ENCODE data around the gene EGFR. TPM values are rescaled to one million over a fixed set of nuclear protein-coding genes. Genes with fewer than 3 reads are reported as not detected.
"Not testable (repeated sequence)": the region's sequence is repeated elsewhere in the genome, so short reads cannot be mapped to it uniquely, and the experiment has no call there.

EGFR gene
- total RNA-seq, 1 donor: 98.9 TPM

DNA sequence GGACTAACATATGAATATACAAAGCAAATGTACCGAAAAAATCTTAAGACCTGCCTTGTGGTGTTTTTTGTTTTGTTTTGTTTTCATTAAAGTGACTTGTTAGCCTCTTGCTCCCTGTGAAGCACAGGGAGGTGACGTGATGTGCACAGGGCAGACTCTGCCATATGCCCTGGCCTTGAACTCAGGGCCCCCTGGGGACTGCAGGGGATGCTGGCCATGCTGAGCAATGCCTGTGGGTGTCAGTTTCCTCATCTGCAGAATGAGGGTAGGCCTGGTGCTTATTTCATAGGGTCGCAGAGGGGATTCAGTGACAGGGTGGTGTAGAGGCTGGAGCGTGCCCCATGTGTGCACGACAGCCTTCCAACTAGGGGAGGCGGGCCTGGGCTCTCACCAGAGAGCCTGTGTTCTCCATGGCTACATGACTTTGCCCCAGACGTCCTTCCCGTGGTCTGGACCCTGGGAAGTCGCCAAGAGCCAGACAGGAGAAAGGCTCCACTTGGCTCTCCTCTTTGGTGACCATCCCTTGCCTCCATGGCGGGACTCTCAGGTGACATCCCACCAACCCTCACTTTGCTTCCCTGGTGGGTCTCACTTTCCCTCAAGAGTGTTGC lies 14.5 kb downstream of the EGFR start:
- DNase-seq (ENCODE audit: low read depth): no peak
- no peak overlapping the region for H3K4me3 ChIP-seq (ENCODE audit: low read depth, low read length)
- TF ChIP-seq, protein P1, sequence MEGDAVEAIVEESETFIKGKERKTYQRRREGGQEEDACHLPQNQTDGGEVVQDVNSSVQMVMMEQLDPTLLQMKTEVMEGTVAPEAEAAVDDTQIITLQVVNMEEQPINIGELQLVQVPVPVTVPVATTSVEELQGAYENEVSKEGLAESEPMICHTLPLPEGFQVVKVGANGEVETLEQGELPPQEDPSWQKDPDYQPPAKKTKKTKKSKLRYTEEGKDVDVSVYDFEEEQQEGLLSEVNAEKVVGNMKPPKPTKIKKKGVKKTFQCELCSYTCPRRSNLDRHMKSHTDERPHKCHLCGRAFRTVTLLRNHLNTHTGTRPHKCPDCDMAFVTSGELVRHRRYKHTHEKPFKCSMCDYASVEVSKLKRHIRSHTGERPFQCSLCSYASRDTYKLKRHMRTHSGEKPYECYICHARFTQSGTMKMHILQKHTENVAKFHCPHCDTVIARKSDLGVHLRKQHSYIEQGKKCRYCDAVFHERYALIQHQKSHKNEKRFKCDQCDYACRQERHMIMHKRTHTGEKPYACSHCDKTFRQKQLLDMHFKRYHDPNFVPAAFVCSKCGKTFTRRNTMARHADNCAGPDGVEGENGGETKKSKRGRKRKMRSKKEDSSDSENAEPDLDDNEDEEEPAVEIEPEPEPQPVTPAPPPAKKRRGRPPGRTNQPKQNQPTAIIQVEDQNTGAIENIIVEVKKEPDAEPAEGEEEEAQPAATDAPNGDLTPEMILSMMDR (IDR thresholded peaks at IDR 0.05; ENCODE audit: insufficient read depth, low read depth, low read length): no peak

DNA sequence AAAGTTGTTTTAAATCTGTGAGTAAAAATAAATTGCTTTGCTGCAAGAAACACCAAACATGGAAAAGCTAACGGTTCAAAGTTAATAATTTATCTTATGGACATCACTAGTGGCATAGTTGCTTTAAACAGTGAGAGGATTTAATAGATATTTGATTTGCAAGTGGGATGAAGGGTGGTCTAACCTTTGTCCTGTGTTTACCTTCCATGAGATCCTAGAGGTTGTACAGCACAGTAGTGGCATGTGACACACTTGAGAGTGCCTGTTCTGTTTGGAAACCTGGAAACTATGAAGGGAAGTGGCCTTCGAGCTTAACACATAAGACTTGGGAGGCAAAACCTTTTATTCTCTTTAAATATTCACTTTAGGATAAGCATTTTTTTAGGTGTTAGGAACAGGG lies 16.0 kb downstream of the EGFR start:
- no peak for DNase-seq (ENCODE audit: low read depth)
- no peak overlapping the region for H3K4me3 ChIP-seq (ENCODE audit: low read depth, low read length)
- TF ChIP-seq, protein P1 (IDR thresholded peaks at IDR 0.05; ENCODE audit: insufficient read depth, low read depth, low read length): no peak

DNA sequence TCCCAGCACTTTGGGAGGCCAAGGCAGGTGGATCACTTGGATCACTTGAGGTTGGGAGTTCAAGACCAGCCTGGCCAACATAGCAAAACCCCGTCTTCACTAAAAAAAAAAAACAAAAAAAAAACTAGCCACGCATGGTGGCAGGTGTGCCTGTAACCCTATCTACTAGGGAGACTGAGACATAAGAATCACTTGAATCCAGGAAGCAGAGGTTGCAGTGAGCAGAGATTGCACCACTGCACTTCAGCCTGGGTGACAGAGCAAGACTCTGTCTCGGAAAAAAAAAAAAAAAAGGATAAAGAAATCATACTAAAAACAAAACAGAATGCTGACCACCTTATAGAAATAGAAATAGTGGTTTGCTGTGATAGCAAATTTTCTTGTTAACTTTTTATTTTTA lies 16.6 kb downstream of the EGFR start:
- DNase-seq (ENCODE audit: low read depth); H3K4me3 ChIP-seq (ENCODE audit: low read depth, low read length): not testable (repeated sequence)

DNA sequence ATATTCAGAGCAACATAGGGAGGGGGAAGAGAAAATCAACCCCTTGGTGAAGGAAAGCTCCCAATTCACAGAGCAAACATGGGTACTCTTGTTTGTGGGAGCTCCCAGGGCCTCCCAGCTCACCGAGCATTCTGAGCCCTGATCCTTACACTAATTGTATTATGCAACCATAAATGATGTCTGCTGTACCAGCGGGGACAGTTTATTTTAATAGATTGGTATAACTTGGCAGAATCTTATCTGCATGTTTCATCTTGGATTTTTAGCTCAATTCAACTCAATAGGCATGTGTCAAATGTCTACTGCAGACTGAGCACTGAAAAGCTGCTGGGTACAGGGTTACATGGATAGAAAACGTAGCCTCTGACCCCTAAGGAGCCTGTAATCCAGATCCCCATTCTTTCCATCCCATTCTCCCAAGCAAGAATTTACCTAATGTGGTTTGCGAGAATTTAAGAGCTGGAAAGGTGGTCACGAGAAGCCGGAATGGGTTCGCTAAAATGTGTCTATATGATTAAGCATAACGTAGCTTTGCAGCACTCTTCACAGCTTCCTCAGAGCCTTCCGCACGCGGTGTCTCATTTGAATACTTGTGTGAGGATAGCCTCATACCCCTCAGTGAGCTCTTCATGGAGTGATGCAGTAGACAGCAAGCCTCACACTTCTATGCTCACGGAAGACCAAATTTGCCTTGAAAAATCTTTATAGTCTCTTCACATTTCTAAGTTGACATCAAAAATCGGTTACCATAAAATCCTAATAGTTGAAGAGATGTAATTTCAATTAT lies 18.3 kb downstream of the EGFR start:
- no peak for DNase-seq (ENCODE audit: low read depth)
- no peak overlapping the region for H3K4me3 ChIP-seq (ENCODE audit: low read depth, low read length)
- TF ChIP-seq, protein P1 (IDR thresholded peaks at IDR 0.05; ENCODE audit: insufficient read depth, low read depth, low read length): no peak

DNA sequence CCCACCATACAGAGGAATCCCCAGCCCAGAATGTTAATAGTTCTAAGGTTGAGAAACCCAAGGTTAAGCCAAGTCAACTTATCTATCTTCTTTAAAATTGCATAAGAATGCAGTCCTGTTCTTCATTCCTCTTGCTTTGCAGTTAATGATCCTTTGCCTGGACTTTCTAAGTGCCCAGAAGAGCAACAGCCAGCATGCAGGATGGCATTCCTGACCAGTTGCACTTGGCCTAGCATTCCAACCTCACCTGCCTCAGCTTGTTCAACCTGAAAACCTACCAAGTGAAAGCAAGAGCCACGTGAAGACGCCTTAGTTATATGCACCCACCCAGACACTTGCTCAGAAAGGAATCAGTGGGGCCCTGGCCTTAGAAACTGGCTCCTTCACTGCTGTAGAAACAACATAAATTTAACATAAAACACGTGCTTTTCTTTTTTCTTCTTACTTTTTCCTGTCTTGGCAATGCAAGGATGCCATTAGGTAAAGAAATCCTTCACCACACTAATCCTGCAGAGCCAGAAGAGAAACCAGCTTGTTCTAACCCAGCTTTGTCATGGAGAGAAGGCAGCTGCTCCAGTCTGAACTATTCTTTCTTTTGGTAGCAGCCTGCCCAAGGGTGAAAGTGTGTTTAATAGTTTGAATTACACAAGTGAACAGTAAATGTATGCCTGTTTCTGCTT lies 25.0 kb downstream of the EGFR start:
- TF ChIP-seq, protein P1 (IDR thresholded peaks at IDR 0.05; ENCODE audit: insufficient read depth, low read depth, low read length): no peak

DNA sequence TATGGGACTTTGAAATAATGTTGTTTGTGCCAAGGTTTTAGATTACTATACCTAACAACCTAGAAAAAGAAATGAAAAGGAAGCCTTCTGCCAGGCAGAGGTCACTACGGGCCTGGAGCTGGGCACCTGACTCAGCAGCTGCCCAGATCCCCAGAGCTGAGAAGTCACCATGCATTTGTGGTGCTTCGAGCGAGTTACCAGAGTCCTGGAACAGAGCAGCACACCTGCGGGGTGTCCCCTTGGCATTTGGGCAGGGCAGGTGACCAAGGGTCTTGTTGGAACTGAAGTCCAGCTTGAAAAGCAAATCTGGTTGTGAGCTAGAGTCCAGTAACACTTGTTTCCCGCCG lies 25.5 kb downstream of the EGFR start:
- TF ChIP-seq, protein P1 (IDR thresholded peaks at IDR 0.05; ENCODE audit: insufficient read depth, low read depth, low read length): no peak
- DNase-seq (ENCODE audit: low read depth): no peak
- no peak overlapping the region for H3K4me3 ChIP-seq (ENCODE audit: low read depth, low read length)

More for the DNA sequence above, 25.0 kb downstream of the EGFR start:
- no peak overlapping the region for H3K4me3 ChIP-seq (ENCODE audit: low read depth, low read length)
- DNase-seq (ENCODE audit: low read depth): no peak

DNA sequence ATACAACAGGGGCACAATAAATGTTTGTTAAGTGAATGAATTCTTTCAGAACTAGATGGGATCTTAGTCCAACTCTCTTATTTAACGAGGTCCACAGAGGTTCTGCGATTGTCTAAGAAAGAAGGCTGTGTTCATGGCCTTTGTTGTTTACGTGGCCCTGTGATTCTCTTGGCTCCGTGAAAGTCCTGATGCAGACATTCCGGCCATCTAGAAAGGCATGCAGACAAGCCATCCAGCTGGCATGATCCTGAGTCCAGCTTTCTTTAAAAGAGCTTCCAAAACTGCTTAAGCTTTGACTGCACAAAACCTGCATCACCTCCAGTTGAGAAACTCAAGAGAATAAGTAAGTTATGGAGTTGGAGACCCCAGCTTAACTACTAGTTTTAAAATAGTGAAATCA lies 26.0 kb downstream of the EGFR start:
- H3K4me3 ChIP-seq (ENCODE audit: low read depth, low read length): no peak overlapping the region
- DNase-seq (ENCODE audit: low read depth): no peak
- TF ChIP-seq, protein P1 (IDR thresholded peaks at IDR 0.05; ENCODE audit: insufficient read depth, low read depth, low read length): no peak

Measured in fibroblast of villous mesenchyme (primary cell).